GM23338 (cell line): ENCODE data around the gene CGB1. TPM values are rescaled to one million over a fixed set of nuclear protein-coding genes. Genes with fewer than 3 reads are reported as not detected.

ENCODE experiments used
- ATAC-seq: fragments of 200-7000 bp; cut with Tn5 transposase; 3 replicates; pipeline ENCODE4 v1.9.1; 2020
- DNase-seq: peaks from one replicate; pipeline ENCODE4 v3.0.0-alpha.2; 2015; ENCODE audit warnings: low spot score
- H2AFZ ChIP-seq: fragments of 200-600 bp; sonication (generic); 2 replicates; pipeline ENCODE4 v1.8.0; 2016; ENCODE audit warnings: antibody characterized with exemption, mild to moderate bottlenecking, moderate library complexity
- H3F3A ChIP-seq: fragments of 200-600 bp; sonication (generic); replicated peaks from 2 replicates; pipeline ENCODE4 v1.8.0; 2017; ENCODE audit warnings: antibody characterized with exemption, mixed run types, low read depth
- H3K27ac ChIP-seq: fragments of 200-600 bp; sonication (generic); 2 replicates; pipeline ENCODE4 v1.6.1; 2016; ENCODE audit warnings: low read depth
- H3K27me3 ChIP-seq: fragments of 200-600 bp; sonication (generic); 2 replicates; pipeline ENCODE4 v1.8.0; 2016; ENCODE audit warnings: mild to moderate bottlenecking, mixed run types, moderate library complexity; ENCODE audit not compliant: insufficient read depth
- H3K36me3 ChIP-seq: fragments of 200-600 bp; sonication (generic); 2 replicates; pipeline ENCODE4 v1.8.0; 2016; ENCODE audit warnings: mild to moderate bottlenecking; ENCODE audit not compliant: insufficient read depth
- H3K4me1 ChIP-seq: fragments of 200-600 bp; sonication (generic); 2 replicates; pipeline ENCODE4 v1.8.0; 2016; ENCODE audit warnings: mild to moderate bottlenecking, moderate library complexity; ENCODE audit not compliant: insufficient read depth
- H3K4me2 ChIP-seq: fragments of 200-600 bp; sonication (generic); 2 replicates; pipeline ENCODE4 v1.7.1; 2017; ENCODE audit warnings: mixed run types
- H3K4me3 ChIP-seq: fragments of 200-600 bp; sonication (generic); 2 replicates; pipeline ENCODE4 v1.6.1; 2016; ENCODE audit warnings: mixed run types
- H3K79me2 ChIP-seq: fragments of 200-600 bp; sonication (generic); replicated peaks from 2 replicates; pipeline ENCODE4 v1.8.0; 2017; ENCODE audit warnings: mild to moderate bottlenecking; ENCODE audit not compliant: insufficient read depth
- H3K9me2 ChIP-seq: fragments of 200-600 bp; sonication (generic); 2 replicates; pipeline ENCODE4 v1.8.0; 2017; ENCODE audit not compliant: insufficient read depth
- H4K20me1 ChIP-seq: fragments of 200-600 bp; sonication (generic); replicated peaks from 2 replicates; pipeline ENCODE4 v1.8.0; 2017; ENCODE audit warnings: mild to moderate bottlenecking; ENCODE audit not compliant: insufficient read depth
- H3K27ac Mint-ChIP-seq: 2 replicates; pipeline ENCODE4 v1.8.0; 2020; ENCODE audit warnings: inconsistent platforms, mild to moderate bottlenecking, moderate library complexity, mixed read lengths
- H3K27me3 Mint-ChIP-seq: 3 replicates; pipeline ENCODE4 v1.8.0; 2022; ENCODE audit warnings: low read depth, mild to moderate bottlenecking, moderate library complexity, mixed read lengths, inconsistent platforms; ENCODE audit not compliant: insufficient read depth, poor library complexity
- H3K36me3 Mint-ChIP-seq: 3 replicates; pipeline ENCODE4 v1.8.0; 2021; ENCODE audit warnings: low read depth, mild to moderate bottlenecking, inconsistent platforms, moderate library complexity, mixed read lengths
- H3K4me1 Mint-ChIP-seq: 3 replicates; pipeline ENCODE4 v1.8.0; 2020; ENCODE audit warnings: mild to moderate bottlenecking, inconsistent platforms, mixed read lengths
- H3K4me3 Mint-ChIP-seq: 3 replicates; pipeline ENCODE4 v1.8.0; 2021; ENCODE audit warnings: moderate library complexity, mild to moderate bottlenecking, inconsistent platforms, mixed read lengths
- H3K9me3 Mint-ChIP-seq: 3 replicates; pipeline ENCODE4 v1.8.0; 2020; ENCODE audit warnings: moderate library complexity, mild to moderate bottlenecking, inconsistent platforms, mixed read lengths
- CTCF ChIP-seq, 2 experiments: fragments of 200-600 bp in 1 of 2; sonication (generic) in 1 of 2; conservative IDR thresholded peaks; 2 replicates each; pipeline versions ENCODE4 v1.5.1 to v1.6.1; 2016 to 2017; ENCODE audit warnings: antibody characterized with exemption in 2 of 2, low read depth in 2 of 2, mild to moderate bottlenecking in 2 of 2, moderate library complexity in 1 of 2
- EZH2phosphoT487 ChIP-seq: fragments of 200-600 bp; sonication (generic); IDR thresholded peaks from one replicate; pipeline ENCODE4 v1.8.1; 2018; ENCODE audit warnings: antibody characterized with exemption; ENCODE audit not compliant: unreplicated experiment
- polyA plus RNA-seq: library from polyadenylated mRNA; unstranded; fragments of >200 nt; fragmentation: Nextera tagmentation; extraction: Ambion mirVana; gene quantifications from 2 replicates; pipeline ENCODE4 v1.2.1, GENCODE V29; 2016
- total RNA-seq: library from RNA; depleted of rRNA; stranded (reverse); fragments of >200 nt; shearing (Covaris generic); gene quantifications from 2 replicates; pipeline ENCODE4 v1.2.3, GENCODE V29; 2014
- TF ChIP-seq, protein P1 (sequence below): IDR thresholded peaks from 2 replicates; pipeline ENCODE4 v1.6.1; 2016; ENCODE audit warnings: antibody characterized with exemption
- TF ChIP-seq, protein P2 (sequence below): IDR thresholded peaks from one replicate; pipeline ENCODE4 v1.6.1; 2018; ENCODE audit warnings: antibody characterized with exemption; ENCODE audit not compliant: unreplicated experiment

CGB1 gene
- total and polyA plus RNA-seq, 2 experiments from 2014 or later: 0.52 TPM; not detected in 1

- H3K4me3 ChIP-seq: no peak overlapping the region
- no peak overlapping the region for H3K4me2 ChIP-seq
- no peaks in the 10 kb centered on the region for H3K27me3 ChIP-seq
- peaks cover 12% of the 10 kb centered on the region for H3K36me3 ChIP-seq
- Mint-ChIP-seq H3K36me3 (peaks cover 35% of the 10 kb centered on the region), H3K27ac (peak overlapping the region; percentile 77), H3K4me1 (peaks cover 23% of the 10 kb centered on the region), H3K27me3 (peaks cover 10% of the 10 kb centered on the region), H3K4me3 (no peak overlapping the region), H3K9me3 (no peaks in the 10 kb centered on the region)
- no peaks in the 10 kb centered on the region for H3K9me2 ChIP-seq
- H3K27ac ChIP-seq: no peak overlapping the region; the same call in 1 of the 2 replicates
- peaks cover 41% of the 10 kb centered on the region for H3K79me2 ChIP-seq
- peaks cover 17% of the 10 kb centered on the region for H4K20me1 ChIP-seq
- TF ChIP-seq, protein P1, sequence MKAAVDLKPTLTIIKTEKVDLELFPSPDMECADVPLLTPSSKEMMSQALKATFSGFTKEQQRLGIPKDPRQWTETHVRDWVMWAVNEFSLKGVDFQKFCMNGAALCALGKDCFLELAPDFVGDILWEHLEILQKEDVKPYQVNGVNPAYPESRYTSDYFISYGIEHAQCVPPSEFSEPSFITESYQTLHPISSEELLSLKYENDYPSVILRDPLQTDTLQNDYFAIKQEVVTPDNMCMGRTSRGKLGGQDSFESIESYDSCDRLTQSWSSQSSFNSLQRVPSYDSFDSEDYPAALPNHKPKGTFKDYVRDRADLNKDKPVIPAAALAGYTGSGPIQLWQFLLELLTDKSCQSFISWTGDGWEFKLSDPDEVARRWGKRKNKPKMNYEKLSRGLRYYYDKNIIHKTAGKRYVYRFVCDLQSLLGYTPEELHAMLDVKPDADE: peak; percentile 57; the same call in 1 of the 2 replicates
- TF ChIP-seq EZH2phosphoT487: no peak
- TF ChIP-seq CTCF (conservative IDR thresholded peaks at IDR 0.05; ENCODE audit: low read depth in 2 of 2): peak; percentile 85 to 94
- peaks cover 3% of the 10 kb centered on the region; the same call in 1 of the 2 replicates for H3K4me1 ChIP-seq
- H2AFZ ChIP-seq: no peak overlapping the region
- DNase-seq: peak; percentile 92
- ATAC-seq: peak; percentile 94
- peaks cover 14% of the 10 kb centered on the region; the same call in 1 of the 2 replicates for H3F3A ChIP-seq
Observed at GRCh38 chr19:48999481-49000325, 37.0 kb downstream of the CGB1 start.

DNA sequence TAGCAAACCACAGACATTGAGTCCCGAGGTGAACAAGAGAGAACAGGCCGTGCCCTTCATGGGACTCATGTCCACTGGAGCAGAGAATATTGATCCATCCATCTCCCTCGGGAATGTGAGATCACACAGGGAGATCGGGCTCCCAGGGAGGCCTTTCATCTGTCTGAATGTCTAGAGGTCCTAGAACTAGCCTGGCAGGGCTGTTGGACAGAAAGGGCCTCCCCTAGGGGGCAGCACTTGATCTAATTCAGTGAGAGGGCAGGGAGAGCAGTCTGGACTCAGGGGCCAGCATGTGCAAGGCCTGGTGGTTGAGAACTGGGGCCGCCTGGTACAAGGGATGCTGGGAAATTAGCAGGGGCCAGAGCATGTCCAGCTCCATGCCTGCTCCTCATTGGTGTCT is 38.7 kb downstream of the CGB1 start:
- H3K27ac Mint-ChIP-seq: peak overlapping the region; percentile 78; the same call in 1 of the 2 replicates
- H3K4me1 Mint-ChIP-seq: peaks cover 28% of the 10 kb centered on the region
- Histone ChIP-seq H3K79me2 (peaks cover 50% of the 10 kb centered on the region), H3K36me3 (0 out of 2 replicates have a peak, but pooled peaks cover 3% of the 10 kb centered on the region), H3K4me2 (no peak overlapping the region), H3F3A (peaks cover 14% of the 10 kb centered on the region; the same call in 1 of the 2 replicates), H3K4me1 (peaks cover 6% of the 10 kb centered on the region; the same call in 1 of the 2 replicates), H2AFZ (no peak overlapping the region), H3K27ac (no peak overlapping the region), H3K9me2 (no peaks in the 10 kb centered on the region), H3K4me3 (no peak overlapping the region), H4K20me1 (peaks cover 17% of the 10 kb centered on the region), H3K27me3 (no peaks in the 10 kb centered on the region)
- TF ChIP-seq, protein P2, sequence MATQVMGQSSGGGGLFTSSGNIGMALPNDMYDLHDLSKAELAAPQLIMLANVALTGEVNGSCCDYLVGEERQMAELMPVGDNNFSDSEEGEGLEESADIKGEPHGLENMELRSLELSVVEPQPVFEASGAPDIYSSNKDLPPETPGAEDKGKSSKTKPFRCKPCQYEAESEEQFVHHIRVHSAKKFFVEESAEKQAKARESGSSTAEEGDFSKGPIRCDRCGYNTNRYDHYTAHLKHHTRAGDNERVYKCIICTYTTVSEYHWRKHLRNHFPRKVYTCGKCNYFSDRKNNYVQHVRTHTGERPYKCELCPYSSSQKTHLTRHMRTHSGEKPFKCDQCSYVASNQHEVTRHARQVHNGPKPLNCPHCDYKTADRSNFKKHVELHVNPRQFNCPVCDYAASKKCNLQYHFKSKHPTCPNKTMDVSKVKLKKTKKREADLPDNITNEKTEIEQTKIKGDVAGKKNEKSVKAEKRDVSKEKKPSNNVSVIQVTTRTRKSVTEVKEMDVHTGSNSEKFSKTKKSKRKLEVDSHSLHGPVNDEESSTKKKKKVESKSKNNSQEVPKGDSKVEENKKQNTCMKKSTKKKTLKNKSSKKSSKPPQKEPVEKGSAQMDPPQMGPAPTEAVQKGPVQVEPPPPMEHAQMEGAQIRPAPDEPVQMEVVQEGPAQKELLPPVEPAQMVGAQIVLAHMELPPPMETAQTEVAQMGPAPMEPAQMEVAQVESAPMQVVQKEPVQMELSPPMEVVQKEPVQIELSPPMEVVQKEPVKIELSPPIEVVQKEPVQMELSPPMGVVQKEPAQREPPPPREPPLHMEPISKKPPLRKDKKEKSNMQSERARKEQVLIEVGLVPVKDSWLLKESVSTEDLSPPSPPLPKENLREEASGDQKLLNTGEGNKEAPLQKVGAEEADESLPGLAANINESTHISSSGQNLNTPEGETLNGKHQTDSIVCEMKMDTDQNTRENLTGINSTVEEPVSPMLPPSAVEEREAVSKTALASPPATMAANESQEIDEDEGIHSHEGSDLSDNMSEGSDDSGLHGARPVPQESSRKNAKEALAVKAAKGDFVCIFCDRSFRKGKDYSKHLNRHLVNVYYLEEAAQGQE: no peak
- TF ChIP-seq CTCF (conservative IDR thresholded peaks at IDR 0.05; ENCODE audit: low read depth in 2 of 2) (peak; percentile 78 to 82), EZH2phosphoT487 (no peak)
- H3K9me3 Mint-ChIP-seq: no peaks in the 10 kb centered on the region
- H3K4me3 Mint-ChIP-seq: no peak overlapping the region; the same call in 2 of the 3 replicates
- H3K27me3 Mint-ChIP-seq: peaks cover 16% of the 10 kb centered on the region
- ATAC-seq (peak; percentile 33), DNase-seq (peak; percentile 95)
- peaks cover 17% of the 10 kb centered on the region for H3K36me3 Mint-ChIP-seq
